ENCODE measurements around the gene RHOD.

DNA sequence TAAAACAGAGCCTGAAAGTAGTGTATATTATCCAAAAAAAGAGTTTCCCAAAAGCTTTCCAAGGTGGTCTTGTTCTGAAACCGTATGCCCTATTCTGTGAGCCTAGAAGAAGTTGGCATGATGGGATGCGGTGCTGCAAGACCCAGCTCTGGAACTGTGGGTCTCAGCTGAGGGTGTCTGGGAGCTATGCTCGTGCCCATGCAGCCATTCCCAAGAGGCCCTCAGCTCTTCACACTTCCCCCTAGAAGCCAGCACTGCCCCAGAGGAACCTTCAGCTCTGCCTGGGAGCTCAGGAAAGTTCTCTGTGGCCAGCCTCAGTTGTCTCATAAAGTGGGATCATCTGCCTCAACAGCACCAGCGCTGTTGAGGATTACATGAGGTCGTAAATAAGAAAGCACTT, 40.1 kb upstream of the RHOD start:
- TF ChIP-seq, protein P1, sequence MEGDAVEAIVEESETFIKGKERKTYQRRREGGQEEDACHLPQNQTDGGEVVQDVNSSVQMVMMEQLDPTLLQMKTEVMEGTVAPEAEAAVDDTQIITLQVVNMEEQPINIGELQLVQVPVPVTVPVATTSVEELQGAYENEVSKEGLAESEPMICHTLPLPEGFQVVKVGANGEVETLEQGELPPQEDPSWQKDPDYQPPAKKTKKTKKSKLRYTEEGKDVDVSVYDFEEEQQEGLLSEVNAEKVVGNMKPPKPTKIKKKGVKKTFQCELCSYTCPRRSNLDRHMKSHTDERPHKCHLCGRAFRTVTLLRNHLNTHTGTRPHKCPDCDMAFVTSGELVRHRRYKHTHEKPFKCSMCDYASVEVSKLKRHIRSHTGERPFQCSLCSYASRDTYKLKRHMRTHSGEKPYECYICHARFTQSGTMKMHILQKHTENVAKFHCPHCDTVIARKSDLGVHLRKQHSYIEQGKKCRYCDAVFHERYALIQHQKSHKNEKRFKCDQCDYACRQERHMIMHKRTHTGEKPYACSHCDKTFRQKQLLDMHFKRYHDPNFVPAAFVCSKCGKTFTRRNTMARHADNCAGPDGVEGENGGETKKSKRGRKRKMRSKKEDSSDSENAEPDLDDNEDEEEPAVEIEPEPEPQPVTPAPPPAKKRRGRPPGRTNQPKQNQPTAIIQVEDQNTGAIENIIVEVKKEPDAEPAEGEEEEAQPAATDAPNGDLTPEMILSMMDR (IDR thresholded peaks at IDR 0.05): no peak
- no peak for TF ChIP-seq POLR2A (IDR thresholded peaks at IDR 0.05)
- TF ChIP-seq POLR2AphosphoS5 (IDR thresholded peaks at IDR 0.05): no peak
- no peak for TF ChIP-seq EP300 (IDR thresholded peaks at IDR 0.05)

Measured in sigmoid colon (tissue), 4 donors.